Heart left ventricle (tissue), 13 donors: ENCODE measurements around the gene NUFIP2.

Experiments used
- POLR2A ChIP-seq, 2 donors: fragments of 450-650 bp; IDR thresholded peaks; one replicate each; pipeline ENCODE4 v1.6.1; 2017; ENCODE audit warnings: antibody characterized with exemption in 2 of 2, mild to moderate bottlenecking in 2 of 2, moderate library complexity in 2 of 2
- TF ChIP-seq, protein P1 (sequence below), 12 donors: fragments of 200-600 bp; sonication (generic) in 4 of 12; IDR thresholded peaks; one replicate each; pipeline versions ENCODE4 v1.5.0 to v1.8.0; 2018 to 2022; ENCODE audit warnings: antibody characterized with exemption in 12 of 12, mild to moderate bottlenecking in 5 of 12
- donor health status: ischemic (EF 13 %, LVEDD 7.1; RV severe dilation, severe dysfunction).
- donor health status: DM: no; HTN: yes; CAD: no.
- donor health status: DM: no; HTN: no; CAD: no.
- donor health status: ischemic (EF 25% LVEDD 6.9; RV normal size, moderate dysfunction).
- donor health status: ischemic (EF 25% LVEDD 5.7; RV mildly dilated, moderate dysfunction).
- donor health status: ischemic (EF 35%, LVEDD 5.7; RV mildly dilated, moderate dysfunction).
- donor health status: nonischemic (EF 11% LVEDD 7.7; RV severe dilation, severe dysfunction).
- donor health status: DM: yes; HTN: yes; CAD: no.
- donor health status: PGD.
- donor health status: ischemic (EF 29% LVEDD 5.4; RV normal size, mild dysfunction).
- donor health status: nonischemic (EF 23%, LVEDD 6.1; RV moderate dilation, normal function).

DNA sequence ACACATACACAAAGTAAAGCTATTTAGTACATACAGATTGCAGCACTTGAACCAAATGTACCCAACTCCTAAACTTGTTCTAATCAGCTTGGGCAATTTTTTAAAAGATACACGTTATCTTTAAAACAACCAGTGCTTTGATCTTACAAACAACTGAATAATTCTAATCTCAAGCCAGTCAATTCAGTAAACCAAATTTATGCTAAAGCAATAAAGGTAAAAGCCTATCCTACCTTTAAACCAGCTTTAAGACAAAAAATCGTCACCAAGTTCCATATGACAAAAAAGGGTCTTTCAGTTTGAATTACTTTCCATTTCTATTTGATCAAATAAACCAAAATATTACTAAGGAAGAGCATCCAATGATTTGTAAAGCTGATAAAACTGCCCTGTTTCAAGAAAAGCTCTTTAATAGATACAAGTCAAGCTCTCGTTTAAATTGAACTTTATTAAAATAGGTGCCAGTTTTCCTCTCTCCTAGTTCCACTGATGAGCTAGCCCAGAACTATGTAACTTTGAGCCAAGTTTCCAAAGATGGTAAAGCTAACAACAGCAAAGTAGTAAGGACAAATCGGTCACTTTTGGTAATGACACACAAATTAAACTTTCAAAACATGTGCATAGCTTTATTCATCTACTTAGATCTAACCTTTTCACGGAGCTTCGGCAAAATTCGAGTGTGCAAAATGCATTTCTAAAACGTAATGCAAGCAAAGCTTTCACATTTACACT is 37.0 kb downstream of the NUFIP2 start:
- TF ChIP-seq, protein P1, sequence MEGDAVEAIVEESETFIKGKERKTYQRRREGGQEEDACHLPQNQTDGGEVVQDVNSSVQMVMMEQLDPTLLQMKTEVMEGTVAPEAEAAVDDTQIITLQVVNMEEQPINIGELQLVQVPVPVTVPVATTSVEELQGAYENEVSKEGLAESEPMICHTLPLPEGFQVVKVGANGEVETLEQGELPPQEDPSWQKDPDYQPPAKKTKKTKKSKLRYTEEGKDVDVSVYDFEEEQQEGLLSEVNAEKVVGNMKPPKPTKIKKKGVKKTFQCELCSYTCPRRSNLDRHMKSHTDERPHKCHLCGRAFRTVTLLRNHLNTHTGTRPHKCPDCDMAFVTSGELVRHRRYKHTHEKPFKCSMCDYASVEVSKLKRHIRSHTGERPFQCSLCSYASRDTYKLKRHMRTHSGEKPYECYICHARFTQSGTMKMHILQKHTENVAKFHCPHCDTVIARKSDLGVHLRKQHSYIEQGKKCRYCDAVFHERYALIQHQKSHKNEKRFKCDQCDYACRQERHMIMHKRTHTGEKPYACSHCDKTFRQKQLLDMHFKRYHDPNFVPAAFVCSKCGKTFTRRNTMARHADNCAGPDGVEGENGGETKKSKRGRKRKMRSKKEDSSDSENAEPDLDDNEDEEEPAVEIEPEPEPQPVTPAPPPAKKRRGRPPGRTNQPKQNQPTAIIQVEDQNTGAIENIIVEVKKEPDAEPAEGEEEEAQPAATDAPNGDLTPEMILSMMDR (IDR thresholded peaks at IDR 0.05): no peak
- TF ChIP-seq POLR2A (IDR thresholded peaks at IDR 0.05): no peak
